NOMO-1 (cell line): Measurements from ENCODE around the gene TUBB1.

ENCODE experiments used
- DNase-seq, 2 experiments: peaks; one replicate each; lab custom pipeline; 2025; ENCODE audit not compliant: unreplicated experiment in 2 of 2; lab: John Stamatoyannopoulos, UW

The TUBB1 gene

GRCh38 chr20:59016795-59017492, 2.3 kb upstream of the TUBB1 start:
- no peak for DNase-seq

- DNase-seq, result no peak
These were observed 1.6 kb upstream of the TUBB1 start for GRCh38 chr20:59017493-59018231.

- no peak for DNase-seq
These were observed 412 bp upstream of the TUBB1 start for GRCh38 chr20:59018817-59019216.

GRCh38 chr20:59020938-59021551, 1.8 kb downstream of the TUBB1 start:
- no peak for DNase-seq

GRCh38 chr20:59022754-59023153, 3.5 kb downstream of the TUBB1 start:
- DNase-seq, result no peak

- no peak for DNase-seq
These were observed 4.4 kb downstream of the TUBB1 start for GRCh38 chr20:59023616-59024015.

- no peak for DNase-seq
These were observed 4.9 kb downstream of the TUBB1 start for GRCh38 chr20:59024111-59024530.

GRCh38 chr20:59025086-59025485, 5.9 kb downstream of the TUBB1 start:
- no peak for DNase-seq

- DNase-seq, result no peak
These were observed 6.3 kb downstream of the TUBB1 start for GRCh38 chr20:59025511-59025910.

GRCh38 chr20:59026904-59027740, 7.9 kb downstream of the TUBB1 start:
- no peak for DNase-seq

- no peak for DNase-seq
These were observed 8.6 kb downstream of the TUBB1 start for GRCh38 chr20:59027741-59028320.

GRCh38 chr20:59028812-59029211, 9.6 kb downstream of the TUBB1 start:
- no peak for DNase-seq

- DNase-seq, result no peak
These were observed 11.8 kb downstream of the TUBB1 start for GRCh38 chr20:59030911-59031563.

GRCh38 chr20:59031564-59032022, 12.4 kb downstream of the TUBB1 start:
- DNase-seq, result no peak

- DNase-seq, result peak; percentile 96 to 99
These were observed 12.9 kb downstream of the TUBB1 start, which contains the start of gene ATP5F1E for GRCh38 chr20:59032023-59032712. ATP5F1E (minus strand) TSS chr20:59032335; CDS start chr20:59032251, 84 bp downstream.

- no peak for DNase-seq
These were observed 13.5 kb downstream of the TUBB1 start for GRCh38 chr20:59032713-59033059.

- no peak for DNase-seq
These were observed 13.9 kb downstream of the TUBB1 start for GRCh38 chr20:59033093-59033492.

GRCh38 chr20:59033616-59034165, 14.5 kb downstream of the TUBB1 start:
- no peak for DNase-seq

GRCh38 chr20:59035381-59035780, 16.2 kb downstream of the TUBB1 start:
- DNase-seq, result no peak
